Hepatocyte (in vitro differentiated cells): ENCODE results near the gene RAB33A. TPM values are rescaled to one million over a fixed set of nuclear protein-coding genes. Genes with fewer than 3 reads are reported as not detected.

Source experiments
- DNase-seq: peaks from one replicate; pipeline ENCODE4 v3.0.0-alpha.2; 2016; ENCODE audit warnings: low spot score
- H2AFZ ChIP-seq: fragments of 200-600 bp; sonication (generic); 2 replicates; pipeline ENCODE4 v1.6.0; 2016; ENCODE audit warnings: antibody characterized with exemption, mild to moderate bottlenecking
- H3K27ac ChIP-seq: fragments of 200-600 bp; sonication (generic); 2 replicates; pipeline ENCODE4 v1.5.1; 2016; ENCODE audit warnings: mild to moderate bottlenecking
- H3K27me3 ChIP-seq: fragments of 200-600 bp; sonication (generic); 2 replicates; pipeline ENCODE4 v1.6.1; 2016
- H3K36me3 ChIP-seq: fragments of 200-600 bp; sonication (generic); replicated peaks from 2 replicates; pipeline ENCODE4 v1.5.1; 2016; ENCODE audit warnings: low read depth; ENCODE audit not compliant: insufficient read depth
- H3K4me1 ChIP-seq: fragments of 200-600 bp; sonication (generic); 2 replicates; pipeline ENCODE4 v1.5.1; 2016; ENCODE audit warnings: mild to moderate bottlenecking, moderate library complexity; ENCODE audit not compliant: insufficient read depth
- H3K4me2 ChIP-seq: fragments of 200-600 bp; sonication (generic); 2 replicates; pipeline ENCODE4 v1.6.0; 2016
- H3K4me3 ChIP-seq: fragments of 200-600 bp; sonication (generic); 2 replicates; pipeline ENCODE4 v1.5.1; 2016; ENCODE audit warnings: mild to moderate bottlenecking
- H3K79me2 ChIP-seq: fragments of 200-600 bp; sonication (generic); 2 replicates; pipeline ENCODE4 v1.6.0; 2017; ENCODE audit warnings: mild to moderate bottlenecking
- H3K9me2 ChIP-seq: fragments of 200-600 bp; sonication (generic); replicated peaks from 2 replicates; pipeline ENCODE4 v1.6.0; 2017; ENCODE audit warnings: mild to moderate bottlenecking; ENCODE audit not compliant: insufficient read depth
- H3K9me3 ChIP-seq: fragments of 200-600 bp; sonication (generic); 2 replicates; pipeline ENCODE4 v1.5.1; 2016; ENCODE audit warnings: low read depth, mild to moderate bottlenecking
- H4K20me1 ChIP-seq: fragments of 200-600 bp; sonication (generic); 2 replicates; pipeline ENCODE4 v1.6.0; 2016; ENCODE audit warnings: mild to moderate bottlenecking; ENCODE audit not compliant: insufficient read depth, poor library complexity, severe bottlenecking
- EZH2 ChIP-seq: fragments of 200-600 bp; sonication (generic); IDR thresholded peaks from 2 replicates; pipeline ENCODE4 v1.6.1; 2016; ENCODE audit warnings: antibody characterized with exemption, mild to moderate bottlenecking, borderline replicate concordance
- EZH2phosphoT487 ChIP-seq: fragments of 200-600 bp; sonication (generic); IDR thresholded peaks from one replicate; pipeline ENCODE4 v1.6.1; 2018; ENCODE audit warnings: antibody characterized with exemption, mild to moderate bottlenecking, low read depth, moderate library complexity; ENCODE audit not compliant: unreplicated experiment, severe bottlenecking
- WGBS: methylation state at CpG from one replicate; pipeline ENCODE4 v1.1.6; 2016; ENCODE audit warnings: low lambda C conversion rate; ENCODE audit errors: missing lambda C conversion rate; 5-methylcytosine and 5-hydroxymethylcytosine counted together
- polyA plus RNA-seq: library from polyadenylated mRNA; unstranded; fragments of >200 nt; fragmentation: Nextera tagmentation; extraction: Ambion mirVana; gene quantifications from 2 replicates; pipeline ENCODE4 v1.2.1, GENCODE V29; 2016
- total RNA-seq: library from RNA; depleted of rRNA; stranded (reverse); fragments of >200 nt; gene quantifications from 2 replicates; pipeline ENCODE4 v1.2.3, GENCODE V29; 2014
- TF ChIP-seq, protein P1 (sequence below): fragments of 200-600 bp; sonication (generic); IDR thresholded peaks from 2 replicates; pipeline ENCODE4 v1.5.1; 2016; ENCODE audit warnings: antibody characterized with exemption, mild to moderate bottlenecking; ENCODE audit not compliant: poor library complexity

RAB33A gene
- total and polyA plus RNA-seq, 2 experiments from 2014 or later = 3.0 to 11.2 TPM

GRCh38 chrX:130186651-130187050 lies 14.9 kb downstream of the RAB33A start:
- H3K4me3 ChIP-seq = no peak overlapping the region
- H3K4me1 ChIP-seq = no peaks in the 10 kb centered on the region
- H3K27ac ChIP-seq = no peak overlapping the region
- DNase-seq = no peak
- H3K9me3 ChIP-seq = no peaks in the 10 kb centered on the region
- no peak overlapping the region for H3K4me2 ChIP-seq
- no peak overlapping the region for H2AFZ ChIP-seq
- no peaks in the 10 kb centered on the region for H3K36me3 ChIP-seq
- H3K9me2 ChIP-seq = no peaks in the 10 kb centered on the region
- no peaks in the 10 kb centered on the region for H4K20me1 ChIP-seq
- TF ChIP-seq EZH2 (no peak), EZH2phosphoT487 (no peak)
- TF ChIP-seq, protein P1, sequence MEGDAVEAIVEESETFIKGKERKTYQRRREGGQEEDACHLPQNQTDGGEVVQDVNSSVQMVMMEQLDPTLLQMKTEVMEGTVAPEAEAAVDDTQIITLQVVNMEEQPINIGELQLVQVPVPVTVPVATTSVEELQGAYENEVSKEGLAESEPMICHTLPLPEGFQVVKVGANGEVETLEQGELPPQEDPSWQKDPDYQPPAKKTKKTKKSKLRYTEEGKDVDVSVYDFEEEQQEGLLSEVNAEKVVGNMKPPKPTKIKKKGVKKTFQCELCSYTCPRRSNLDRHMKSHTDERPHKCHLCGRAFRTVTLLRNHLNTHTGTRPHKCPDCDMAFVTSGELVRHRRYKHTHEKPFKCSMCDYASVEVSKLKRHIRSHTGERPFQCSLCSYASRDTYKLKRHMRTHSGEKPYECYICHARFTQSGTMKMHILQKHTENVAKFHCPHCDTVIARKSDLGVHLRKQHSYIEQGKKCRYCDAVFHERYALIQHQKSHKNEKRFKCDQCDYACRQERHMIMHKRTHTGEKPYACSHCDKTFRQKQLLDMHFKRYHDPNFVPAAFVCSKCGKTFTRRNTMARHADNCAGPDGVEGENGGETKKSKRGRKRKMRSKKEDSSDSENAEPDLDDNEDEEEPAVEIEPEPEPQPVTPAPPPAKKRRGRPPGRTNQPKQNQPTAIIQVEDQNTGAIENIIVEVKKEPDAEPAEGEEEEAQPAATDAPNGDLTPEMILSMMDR = no peak
- H3K27me3 ChIP-seq = no peaks in the 10 kb centered on the region
- whole genome bisulfite sequencing = 59% methylated on average over 4 of the region's 4 CpGs
- no peaks in the 10 kb centered on the region for H3K79me2 ChIP-seq

GRCh38 chrX:130190801-130191200 lies 19.0 kb downstream of the RAB33A start:
- H2AFZ ChIP-seq = no peak overlapping the region
- H3K36me3 ChIP-seq = no peaks in the 10 kb centered on the region
- H3K9me2 ChIP-seq = no peaks in the 10 kb centered on the region
- no peaks in the 10 kb centered on the region for H4K20me1 ChIP-seq
- H3K27ac ChIP-seq = no peak overlapping the region
- DNase-seq = no peak
- no peaks in the 10 kb centered on the region for H3K4me1 ChIP-seq
- H3K27me3 ChIP-seq = no peaks in the 10 kb centered on the region
- no peaks in the 10 kb centered on the region for H3K9me3 ChIP-seq
- TF ChIP-seq EZH2phosphoT487 (no peak), EZH2 (no peak)
- TF ChIP-seq, protein P1 = no peak
- no peak overlapping the region for H3K4me2 ChIP-seq
- H3K79me2 ChIP-seq = no peaks in the 10 kb centered on the region
- H3K4me3 ChIP-seq = no peak overlapping the region
- 82% methylated on average over 4 of the region's 4 CpGs for WGBS

DNA sequence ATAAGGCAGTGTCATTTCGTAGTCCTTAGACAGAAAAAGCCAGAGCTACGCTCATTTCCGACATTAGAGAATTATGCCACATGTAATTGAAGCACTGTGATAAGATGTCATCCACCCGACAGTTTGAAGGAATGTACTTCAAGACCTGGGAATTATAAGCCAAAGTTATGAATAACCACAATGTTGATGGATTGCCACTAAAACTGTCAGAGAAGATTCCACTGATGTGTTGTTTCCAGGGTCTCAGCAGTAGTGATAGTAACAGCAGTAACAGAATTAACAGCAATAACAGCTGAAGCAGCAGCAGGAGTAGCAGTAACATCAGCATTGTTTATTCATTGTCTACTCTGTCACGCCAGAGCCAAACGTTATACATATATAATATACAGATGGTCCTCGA lies 24.7 kb downstream of the RAB33A start:
- Histone ChIP-seq H3K79me2 (no peaks in the 10 kb centered on the region), H3K4me3 (no peak overlapping the region), H3K27me3 (no peaks in the 10 kb centered on the region), H4K20me1 (no peaks in the 10 kb centered on the region), H3K36me3 (no peaks in the 10 kb centered on the region), H2AFZ (no peak overlapping the region), H3K27ac (no peak overlapping the region), H3K4me2 (no peak overlapping the region), H3K9me3 (no peaks in the 10 kb centered on the region), H3K4me1 (no peaks in the 10 kb centered on the region), H3K9me2 (no peaks in the 10 kb centered on the region)
- DNase-seq = no peak
- WGBS = 65% methylated on average over 7 of the region's 7 CpGs
- TF ChIP-seq EZH2 (no peak), EZH2phosphoT487 (no peak)
- TF ChIP-seq, protein P1 = no peak

DNA sequence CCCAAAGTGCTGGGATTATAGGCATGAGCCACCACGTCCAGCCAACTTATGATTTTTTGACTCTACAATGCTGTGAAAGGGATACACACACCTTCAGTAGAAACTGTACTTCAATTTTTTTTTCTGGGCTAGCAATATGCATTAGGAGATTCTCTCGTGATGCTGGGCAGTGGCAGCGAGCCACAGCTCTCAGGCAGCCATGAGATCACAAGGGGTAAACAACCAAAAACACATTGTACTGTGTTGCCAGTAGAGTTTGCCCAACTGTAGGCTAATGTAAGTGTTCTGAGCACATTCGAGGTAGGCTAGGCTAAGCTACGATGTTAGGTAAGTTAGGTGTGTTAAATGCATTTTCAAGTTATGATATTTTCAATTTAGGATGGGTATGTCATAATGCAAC lies 25.7 kb downstream of the RAB33A start:
- no peaks in the 10 kb centered on the region for H3K36me3 ChIP-seq
- H3K4me3 ChIP-seq = no peak overlapping the region
- WGBS = 75% methylated on average over 5 of the region's 5 CpGs
- no peak for DNase-seq
- H3K79me2 ChIP-seq = no peaks in the 10 kb centered on the region
- no peaks in the 10 kb centered on the region for H3K9me2 ChIP-seq
- H3K4me1 ChIP-seq = no peaks in the 10 kb centered on the region
- TF ChIP-seq EZH2phosphoT487 (no peak), EZH2 (no peak)
- TF ChIP-seq, protein P1 = no peak
- H3K4me2 ChIP-seq = no peak overlapping the region
- H4K20me1 ChIP-seq = no peaks in the 10 kb centered on the region
- H3K9me3 ChIP-seq = no peaks in the 10 kb centered on the region
- no peak overlapping the region for H3K27ac ChIP-seq
- H3K27me3 ChIP-seq = no peaks in the 10 kb centered on the region
- no peak overlapping the region for H2AFZ ChIP-seq
